T-helper 1 cell treated with Interleukin-12 subunit alpha and Interleukin-12 subunit beta and Interleukin-4 antibody, amounts not matched to agents 30 μg/mL and 1 μg/mL, for 36 hours (primary cell): ENCODE results near the gene SCAP.

ENCODE experiments used
- H3K27ac Mint-ChIP-seq: one replicate; pipeline ENCODE4 v1.8.0; 2021; ENCODE audit warnings: mild to moderate bottlenecking, mixed read lengths
- H3K27me3 Mint-ChIP-seq: one replicate; pipeline ENCODE4 v1.8.0; 2021; ENCODE audit warnings: low read depth, mixed read lengths
- H3K36me3 Mint-ChIP-seq: one replicate; pipeline ENCODE4 v1.8.0; 2021; ENCODE audit warnings: low read depth, mixed read lengths
- H3K4me1 Mint-ChIP-seq: one replicate; pipeline ENCODE4 v1.8.0; 2021; ENCODE audit warnings: low read depth, mixed read lengths
- H3K4me3 Mint-ChIP-seq: one replicate; pipeline ENCODE4 v1.8.0; 2021; ENCODE audit warnings: mild to moderate bottlenecking, moderate library complexity, mixed read lengths
- H3K9me3 Mint-ChIP-seq: one replicate; pipeline ENCODE4 v1.8.0; 2021; ENCODE audit warnings: mixed read lengths

Gene SCAP

DNA sequence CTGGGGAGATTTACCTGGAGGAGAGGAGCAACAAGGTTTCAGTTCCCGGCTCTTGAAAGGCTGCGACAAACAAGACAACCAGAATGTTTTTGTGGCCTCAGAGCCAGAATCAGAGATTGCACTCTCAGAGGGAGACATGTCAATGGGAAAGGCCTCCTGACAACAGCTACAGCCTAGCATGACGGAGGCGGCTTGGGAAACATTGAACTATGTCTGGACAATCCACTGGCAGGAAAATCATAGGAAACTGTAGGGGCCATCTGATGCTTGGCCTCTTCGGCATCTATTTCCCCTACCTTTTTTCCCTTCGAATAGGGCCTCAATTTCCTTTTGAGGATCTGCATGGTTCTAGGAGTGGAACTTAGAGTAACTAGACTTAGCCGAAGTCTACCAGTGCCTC is 108.1 kb downstream of the SCAP start:
- Mint-ChIP-seq H3K4me3 (no peak overlapping the region), H3K27ac (no peak overlapping the region), H3K27me3 (peaks cover 9% of the 10 kb centered on the region), H3K9me3 (no peaks in the 10 kb centered on the region), H3K4me1 (peaks cover 5% of the 10 kb centered on the region), H3K36me3 (no peaks in the 10 kb centered on the region)

DNA sequence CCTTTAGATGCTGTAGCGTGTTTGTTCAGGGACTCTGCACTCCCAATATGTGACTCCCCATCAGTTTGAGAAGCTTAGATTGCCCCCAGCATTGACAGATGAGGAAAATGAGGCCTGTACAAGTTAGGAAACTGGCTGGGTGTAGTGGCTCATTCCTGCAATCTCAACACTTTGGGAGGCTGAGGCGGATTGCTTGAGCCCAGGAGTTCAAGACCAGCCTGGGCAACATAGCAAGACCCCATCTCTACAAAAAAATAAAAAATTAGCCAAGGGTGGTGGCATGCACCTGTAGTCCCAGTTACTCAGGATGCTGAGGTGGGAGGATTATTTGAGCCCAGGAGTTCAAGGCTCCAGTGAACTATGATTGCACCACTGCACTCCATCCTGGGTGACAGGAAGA is 108.9 kb downstream of the SCAP start:
- H3K4me1 Mint-ChIP-seq = peaks cover 9% of the 10 kb centered on the region
- no peaks in the 10 kb centered on the region for H3K36me3 Mint-ChIP-seq
- H3K27me3 Mint-ChIP-seq = peaks cover 4% of the 10 kb centered on the region
- no peak overlapping the region for H3K27ac Mint-ChIP-seq
- no peaks in the 10 kb centered on the region for H3K9me3 Mint-ChIP-seq
- no peak overlapping the region for H3K4me3 Mint-ChIP-seq

- Mint-ChIP-seq H3K27ac (no peak overlapping the region), H3K4me1 (peaks cover 9% of the 10 kb centered on the region), H3K9me3 (peaks cover under 1% of the 10 kb centered on the region), H3K27me3 (peaks cover 4% of the 10 kb centered on the region), H3K4me3 (no peak overlapping the region), H3K36me3 (no peaks in the 10 kb centered on the region)
These were observed 110.3 kb downstream of the SCAP start for GRCh38 chr3:47365213-47366153.
